GM23248 (cell line): ENCODE data around the gene ATP5ME. TPM values are rescaled to one million over a fixed set of nuclear protein-coding genes. Genes with fewer than 3 reads are reported as not detected.
A peak's percentile ranks its signal among the peaks of the same experiment; 100 is the strongest.

ENCODE experiments used
- DNase-seq: peaks from one replicate; pipeline ENCODE4 v3.0.0-alpha.2; 2015
- H2AFZ ChIP-seq: fragments of 200-600 bp; sonication (generic); 2 replicates; pipeline ENCODE4 v1.6.1; 2016; ENCODE audit warnings: antibody characterized with exemption
- H3F3A ChIP-seq: fragments of 200-600 bp; sonication (generic); 2 replicates; pipeline ENCODE4 v1.6.1; 2016; ENCODE audit warnings: mild to moderate bottlenecking, antibody characterized with exemption, mixed run types; ENCODE audit not compliant: insufficient read depth
- H3K27ac ChIP-seq: fragments of 200-600 bp; sonication (generic); 2 replicates; pipeline ENCODE4 v1.5.1; 2016; ENCODE audit warnings: mild to moderate bottlenecking
- H3K27me3 ChIP-seq: fragments of 200-600 bp; sonication (generic); replicated peaks from 2 replicates; pipeline ENCODE4 v1.6.1; 2016; ENCODE audit warnings: mild to moderate bottlenecking; ENCODE audit not compliant: insufficient read depth
- H3K36me3 ChIP-seq: fragments of 200-600 bp; sonication (generic); 2 replicates; pipeline ENCODE4 v1.6.1; 2016; ENCODE audit warnings: low read depth, mild to moderate bottlenecking
- H3K4me1 ChIP-seq: fragments of 200-600 bp; sonication (generic); 2 replicates; pipeline ENCODE4 v1.6.1; 2016; ENCODE audit warnings: mild to moderate bottlenecking; ENCODE audit not compliant: insufficient read depth
- H3K4me2 ChIP-seq: fragments of 200-600 bp; sonication (generic); one replicate; pipeline ENCODE4 v1.6.1; 2016; ENCODE audit warnings: mild to moderate bottlenecking; ENCODE audit not compliant: unreplicated experiment
- H3K4me3 ChIP-seq: fragments of 200-600 bp; sonication (generic); 2 replicates; pipeline ENCODE4 v1.5.1; 2016; ENCODE audit warnings: mild to moderate bottlenecking
- H3K79me2 ChIP-seq: fragments of 200-600 bp; sonication (generic); 2 replicates; pipeline ENCODE4 v1.6.1; 2016; ENCODE audit warnings: mild to moderate bottlenecking; ENCODE audit not compliant: insufficient read depth
- H3K9ac ChIP-seq: fragments of 200-600 bp; sonication (generic); 2 replicates; pipeline ENCODE4 v1.6.1; 2016; ENCODE audit warnings: mild to moderate bottlenecking
- H3K9me2 ChIP-seq: fragments of 200-600 bp; sonication (generic); 2 replicates; pipeline ENCODE4 v1.6.1; 2016; ENCODE audit warnings: mixed run types, mild to moderate bottlenecking, moderate library complexity; ENCODE audit not compliant: insufficient read depth
- H3K9me3 ChIP-seq: fragments of 200-600 bp; sonication (generic); one replicate; pipeline ENCODE4 v1.6.1; 2017; ENCODE audit warnings: low read depth
- H4K20me1 ChIP-seq: fragments of 200-600 bp; sonication (generic); 2 replicates; pipeline ENCODE4 v1.6.0; 2016; ENCODE audit not compliant: insufficient read depth
- EZH2 ChIP-seq: fragments of 200-600 bp; sonication (generic); IDR thresholded peaks from 2 replicates; pipeline ENCODE4 v1.6.1; 2018; ENCODE audit warnings: antibody characterized with exemption, mild to moderate bottlenecking; ENCODE audit not compliant: insufficient read depth, poor library complexity, severe bottlenecking
- EZH2phosphoT487 ChIP-seq: fragments of 200-600 bp; sonication (generic); IDR thresholded peaks from 2 replicates; pipeline ENCODE4 v1.6.1; 2018; ENCODE audit warnings: antibody characterized with exemption, moderate library complexity, mild to moderate bottlenecking, low read depth; ENCODE audit not compliant: insufficient read depth
- WGBS, 2 experiments: methylation state at CpG; one replicate each; pipeline ENCODE4 v1.1.6; 2015 to 2017; ENCODE audit warnings: low lambda C conversion rate in 2 of 2, low coverage in 1 of 2; ENCODE audit errors: missing lambda C conversion rate in 2 of 2; 5-methylcytosine and 5-hydroxymethylcytosine counted together
- in situ Hi-C: fragments of 300-500 bp; cut with MboI; formaldehyde crosslinking; loops from 2 replicates; pipeline ENCODE4 v1.15.0; 2020
- polyA plus RNA-seq: library from polyadenylated mRNA; unstranded; fragments of >200 nt; fragmentation: Nextera tagmentation; extraction: Ambion mirVana; gene quantifications from 2 replicates; pipeline ENCODE4 v1.2.1, GENCODE V29; 2016
- total RNA-seq: library from RNA; depleted of rRNA; stranded (reverse); fragments of >200 nt; shearing (Covaris generic); gene quantifications from 2 replicates; pipeline ENCODE4 v1.2.3, GENCODE V29; 2014

Gene ATP5ME
- total and polyA plus RNA-seq, 2 experiments from 2014 or later = 26.3 to 478 TPM

- no peak overlapping the region for H3K9ac ChIP-seq
- no peak overlapping the region for H3K4me3 ChIP-seq
- DNase-seq = no peak
- WGBS, 2 experiments = 51 to 62% methylated on average over 14 of the region's 14 CpGs
- no peaks in the 10 kb centered on the region for H3K9me3 ChIP-seq
- no peaks in the 10 kb centered on the region for H4K20me1 ChIP-seq
- no peak overlapping the region for H3K4me2 ChIP-seq
- no peaks in the 10 kb centered on the region for H3K4me1 ChIP-seq
- no peaks in the 10 kb centered on the region for H3K9me2 ChIP-seq
- H3K36me3 ChIP-seq = no peaks in the 10 kb centered on the region
- in situ Hi-C loops = no loop called here
- no peak overlapping the region for H2AFZ ChIP-seq
- H3K79me2 ChIP-seq = peaks cover 18% of the 10 kb centered on the region
- H3K27ac ChIP-seq = no peak overlapping the region
- H3K27me3 ChIP-seq = no peaks in the 10 kb centered on the region
- TF ChIP-seq EZH2phosphoT487 (no peak), EZH2 (no peak)
- no peaks in the 10 kb centered on the region for H3F3A ChIP-seq
Observed at GRCh38 chr4:678331-679103, 4.4 kb upstream of the ATP5ME start.

- DNase-seq = peak; percentile 69
- H3K27me3 ChIP-seq = no peaks in the 10 kb centered on the region
- H2AFZ ChIP-seq = no peak overlapping the region
- no peak overlapping the region for H3K9ac ChIP-seq
- TF ChIP-seq EZH2phosphoT487 = no peak
- no peak for TF ChIP-seq EZH2
- H3K9me3 ChIP-seq = no peaks in the 10 kb centered on the region
- no peak overlapping the region for H3K27ac ChIP-seq
- in situ Hi-C loops = no loop called here
- no peaks in the 10 kb centered on the region for H4K20me1 ChIP-seq
- no peaks in the 10 kb centered on the region for H3F3A ChIP-seq
- no peak overlapping the region for H3K4me3 ChIP-seq
- H3K4me2 ChIP-seq = no peak overlapping the region
- H3K36me3 ChIP-seq = no peaks in the 10 kb centered on the region
- H3K9me2 ChIP-seq = no peaks in the 10 kb centered on the region
- 0 out of 2 replicates have a peak, but pooled peaks cover 6% of the 10 kb centered on the region for H3K4me1 ChIP-seq
- WGBS, 2 experiments = 40 to 44% methylated on average over 25 of the region's 26 CpGs
- H3K79me2 ChIP-seq = peaks cover 27% of the 10 kb centered on the region
Observed at GRCh38 chr4:677431-678293, 3.6 kb upstream of the ATP5ME start.

- 89 to 94% methylated on average over 8 of the region's 8 CpGs for WGBS, 2 experiments
- Histone ChIP-seq H3K9me3 (no peaks in the 10 kb centered on the region), H3K36me3 (peaks cover 5% of the 10 kb centered on the region; the same call in 1 of the 2 replicates), H3K27me3 (no peaks in the 10 kb centered on the region), H3K4me2 (no peak overlapping the region), H2AFZ (no peak overlapping the region), H3K4me3 (no peak overlapping the region), H3K27ac (no peak overlapping the region), H3K4me1 (0 out of 2 replicates have a peak, but pooled peaks cover 6% of the 10 kb centered on the region), H3F3A (no peaks in the 10 kb centered on the region), H3K9ac (no peak overlapping the region), H3K9me2 (no peaks in the 10 kb centered on the region), H3K79me2 (peaks cover 27% of the 10 kb centered on the region), H4K20me1 (no peaks in the 10 kb centered on the region)
- no peak for DNase-seq
- in situ Hi-C loops = no loop called here
- TF ChIP-seq EZH2phosphoT487 = no peak
Observed at GRCh38 chr4:676871-677235, 2.8 kb upstream of the ATP5ME start.

- Histone ChIP-seq H3K4me2 (peak overlapping the region; percentile 80), H4K20me1 (no peaks in the 10 kb centered on the region), H3K4me3 (no peak overlapping the region), H3K27ac (no peak overlapping the region), H2AFZ (no peak overlapping the region), H3F3A (no peaks in the 10 kb centered on the region), H3K36me3 (peaks cover 12% of the 10 kb centered on the region; the same call in 1 of the 2 replicates), H3K9ac (0 out of 2 replicates have a peak overlapping the region, but pooled peaks have one; percentile 96), H3K79me2 (peaks cover 27% of the 10 kb centered on the region), H3K9me2 (no peaks in the 10 kb centered on the region), H3K9me3 (no peaks in the 10 kb centered on the region), H3K27me3 (no peaks in the 10 kb centered on the region), H3K4me1 (0 out of 2 replicates have a peak, but pooled peaks cover 6% of the 10 kb centered on the region)
- no peak for DNase-seq
- WGBS, 2 experiments = 68 to 70% methylated on average over 19 of the region's 19 CpGs
- TF ChIP-seq EZH2phosphoT487 (no peak), EZH2 (no peak)
- in situ Hi-C loops = no loop called here
Observed at GRCh38 chr4:675980-676870, 2.1 kb upstream of the ATP5ME start.
